Mammary epithelial cell (primary cell): ENCODE measurements around the gene USP31.

Source experiments
- CTCF ChIP-seq, 2 donors: IDR thresholded peaks in 1 of 2; conservative IDR thresholded peaks in 1 of 2; 2 replicates each; pipeline ENCODE4 v1.5.1; 2011 to 2012; ENCODE audit warnings: inconsistent platforms in 2 of 2, low read length in 2 of 2, mild to moderate bottlenecking in 2 of 2, control low read depth in 1 of 2, low read depth in 1 of 2; ENCODE audit not compliant: insufficient read depth in 1 of 2; ENCODE audit errors: extremely low read depth in 1 of 2
- EZH2 ChIP-seq: IDR thresholded peaks from 2 replicates; pipeline ENCODE4 v1.6.1; 2012; ENCODE audit warnings: low read length, inconsistent platforms, borderline replicate concordance

GRCh38 chr16:23089111-23089510, 60.1 kb downstream of the USP31 start:
- TF ChIP-seq CTCF (conservative IDR thresholded peaks at IDR 0.05 in 1 of 2, IDR thresholded peaks at IDR 0.05 in 1 of 2; ENCODE audit: extremely low read depth in 1 of 2, insufficient read depth in 1 of 2, low read depth in 1 of 2, low read length in 2 of 2) (no peak), EZH2 (no peak)
